Measurements from ENCODE around the gene EEFSEC. TPM values are rescaled to one million over a fixed set of nuclear protein-coding genes. Genes with fewer than 3 reads are reported as not detected.
"Not testable (repeated sequence)": the region's sequence is repeated elsewhere in the genome, so short reads cannot be mapped to it uniquely, and the experiment has no call there.

The EEFSEC gene
- total RNA-seq, 1 experiment from 2014 or later, result 3.8 TPM

GRCh38 chr3:128146201-128146600, 7.1 kb upstream of the EEFSEC start:
- DNase-seq (ENCODE audit: low read depth, low spot score), result no peak
- in situ Hi-C loops (cut with HindIII; ENCODE audit: low pct_unique_long_range_greater_than_20kb, low sequenced_read_pairs), result no loop called here

- in situ Hi-C loops (cut with HindIII; ENCODE audit: low pct_unique_long_range_greater_than_20kb, low sequenced_read_pairs), result loop anchor here (25.0 kb wide), 1 partner anchor 163 kb away; no protein-coding TSS in a partner anchor
These were observed 3.6 kb upstream of the EEFSEC start for GRCh38 chr3:128149650-128150049.

GRCh38 chr3:128151758-128152274, 1.5 kb upstream of the EEFSEC start:
- in situ Hi-C loops (cut with HindIII; ENCODE audit: low pct_unique_long_range_greater_than_20kb, low sequenced_read_pairs), result loop anchor here (25.0 kb wide), 1 partner anchor 160 kb away; no protein-coding TSS in a partner anchor
- no peak for DNase-seq (ENCODE audit: low read depth, low spot score)

More at GRCh38 chr3:128149650-128150049, 3.6 kb upstream of the EEFSEC start:
- DNase-seq (ENCODE audit: low read depth, low spot score), result no peak

GRCh38 chr3:128152419-128153155, 694 bp upstream of the EEFSEC start:
- DNase-seq (ENCODE audit: low read depth, low spot score), result peak; percentile 84

GRCh38 chr3:128154354-128154753, 1.1 kb downstream of the EEFSEC start:
- in situ Hi-C loops (cut with HindIII; ENCODE audit: low pct_unique_long_range_greater_than_20kb, low sequenced_read_pairs), result loop anchor here (25.0 kb wide), 1 partner anchor 158 kb away; no protein-coding TSS in a partner anchor
- DNase-seq (ENCODE audit: low read depth, low spot score), result not testable (repeated sequence)

More at GRCh38 chr3:128152419-128153155, 694 bp upstream of the EEFSEC start:
- in situ Hi-C loops (cut with HindIII; ENCODE audit: low pct_unique_long_range_greater_than_20kb, low sequenced_read_pairs), result loop anchor here (25.0 kb wide), 1 partner anchor 160 kb away; no protein-coding TSS in a partner anchor

- DNase-seq (ENCODE audit: low read depth, low spot score), result no peak
- in situ Hi-C loops (cut with HindIII; ENCODE audit: low pct_unique_long_range_greater_than_20kb, low sequenced_read_pairs), result loop anchor here (25.0 kb wide), 1 partner anchor 157 kb away; no protein-coding TSS in a partner anchor
These were observed 2.5 kb downstream of the EEFSEC start for GRCh38 chr3:128155616-128156360.

- no peak for DNase-seq (ENCODE audit: low read depth, low spot score)
- in situ Hi-C loops (cut with HindIII; ENCODE audit: low pct_unique_long_range_greater_than_20kb, low sequenced_read_pairs), result loop anchor here (25.0 kb wide), 1 partner anchor 152 kb away; no protein-coding TSS in a partner anchor
These were observed 7.4 kb downstream of the EEFSEC start for GRCh38 chr3:128160661-128161060.

- in situ Hi-C loops (cut with HindIII; ENCODE audit: low pct_unique_long_range_greater_than_20kb, low sequenced_read_pairs), result loop anchor here (25.0 kb wide), 1 partner anchor 149 kb away; no protein-coding TSS in a partner anchor
- DNase-seq (ENCODE audit: low read depth, low spot score), result no peak
These were observed 10.2 kb downstream of the EEFSEC start for GRCh38 chr3:128163432-128163831.

GRCh38 chr3:128166971-128167453, 13.7 kb downstream of the EEFSEC start:
- in situ Hi-C loops (cut with HindIII; ENCODE audit: low pct_unique_long_range_greater_than_20kb, low sequenced_read_pairs), result loop anchor here (25.0 kb wide), 1 partner anchor 145 kb away; no protein-coding TSS in a partner anchor
- no peak for DNase-seq (ENCODE audit: low read depth, low spot score)

GRCh38 chr3:128167646-128167972, 14.3 kb downstream of the EEFSEC start:
- in situ Hi-C loops (cut with HindIII; ENCODE audit: low pct_unique_long_range_greater_than_20kb, low sequenced_read_pairs), result loop anchor here (25.0 kb wide), 1 partner anchor 145 kb away; no protein-coding TSS in a partner anchor
- DNase-seq (ENCODE audit: low read depth, low spot score), result no peak

GRCh38 chr3:128167973-128168674, 14.8 kb downstream of the EEFSEC start:
- in situ Hi-C loops (cut with HindIII; ENCODE audit: low pct_unique_long_range_greater_than_20kb, low sequenced_read_pairs), result loop anchor here (25.0 kb wide), 1 partner anchor 144 kb away; no protein-coding TSS in a partner anchor
- no peak for DNase-seq (ENCODE audit: low read depth, low spot score)

GRCh38 chr3:128168836-128169235, 15.6 kb downstream of the EEFSEC start:
- in situ Hi-C loops (cut with HindIII; ENCODE audit: low pct_unique_long_range_greater_than_20kb, low sequenced_read_pairs), result loop anchor here (25.0 kb wide), 1 partner anchor 143 kb away; no protein-coding TSS in a partner anchor

GRCh38 chr3:128170866-128171516, 17.7 kb downstream of the EEFSEC start:
- DNase-seq (ENCODE audit: low read depth, low spot score), result peak; percentile 93
- in situ Hi-C loops (cut with HindIII; ENCODE audit: low pct_unique_long_range_greater_than_20kb, low sequenced_read_pairs), result loop anchor here (25.0 kb wide), 1 partner anchor 141 kb away; no protein-coding TSS in a partner anchor

More at GRCh38 chr3:128168836-128169235, 15.6 kb downstream of the EEFSEC start:
- no peak for DNase-seq (ENCODE audit: low read depth, low spot score)

- in situ Hi-C loops (cut with HindIII; ENCODE audit: low pct_unique_long_range_greater_than_20kb, low sequenced_read_pairs), result loop anchor here (25.0 kb wide), 1 partner anchor 139 kb away; no protein-coding TSS in a partner anchor
- no peak for DNase-seq (ENCODE audit: low read depth, low spot score)
These were observed 19.9 kb downstream of the EEFSEC start for GRCh38 chr3:128173200-128173599.

GRCh38 chr3:128173849-128174248, 20.6 kb downstream of the EEFSEC start:
- in situ Hi-C loops (cut with HindIII; ENCODE audit: low pct_unique_long_range_greater_than_20kb, low sequenced_read_pairs), result loop anchor here (25.0 kb wide), 1 partner anchor 138 kb away; no protein-coding TSS in a partner anchor
- DNase-seq (ENCODE audit: low read depth, low spot score), result no peak

Data from SK-MEL-5 (cell line).